Lung (tissue), 12 donors: ENCODE measurements around the gene AQP12A. TPM values are rescaled to one million over a fixed set of nuclear protein-coding genes. Genes with fewer than 3 reads are reported as not detected.

Experiments used
- ATAC-seq: fragments of 200-7000 bp; cut with Tn5 transposase; one replicate; pipeline ENCODE4 v1.9.1; 2020; ENCODE audit warnings: moderate number of reproducible peaks; ENCODE audit not compliant: insufficient read depth, low FRiP score
- DNase-seq, 3 donors: peaks; one replicate each; pipeline ENCODE4 v3.0.0-alpha.2; 2013 to 2017
- H3K27ac ChIP-seq, 2 donors: one replicate each; pipeline ENCODE4 v1.5.1; 2013; ENCODE audit warnings: mild to moderate bottlenecking in 2 of 2, moderate library complexity in 2 of 2, control low read depth in 1 of 2, inconsistent platforms in 1 of 2, low read depth in 1 of 2, low read length in 1 of 2
- H3K27me3 ChIP-seq, 3 donors: one replicate each; pipeline ENCODE4 v1.5.1; 2013; ENCODE audit warnings: low read length in 2 of 3; ENCODE audit not compliant: control insufficient read depth in 3 of 3, insufficient read depth in 3 of 3
- H3K36me3 ChIP-seq, 4 donors: one replicate each; pipeline ENCODE4 v1.5.1; 2013; ENCODE audit warnings: low read length in 4 of 4, mild to moderate bottlenecking in 1 of 4, moderate library complexity in 1 of 4; ENCODE audit not compliant: control insufficient read depth in 4 of 4, insufficient read depth in 4 of 4
- H3K4me1 ChIP-seq, 5 donors: one replicate each; pipeline ENCODE4 v1.5.1; 2013; ENCODE audit warnings: low read length in 5 of 5, mild to moderate bottlenecking in 2 of 5, moderate library complexity in 1 of 5; ENCODE audit not compliant: control insufficient read depth in 5 of 5, insufficient read depth in 5 of 5
- H3K4me3 ChIP-seq: one replicate; pipeline ENCODE4 v1.5.1; 2013; ENCODE audit warnings: mild to moderate bottlenecking, control low read depth, moderate library complexity
- H3K9ac ChIP-seq, 2 donors: one replicate each; pipeline ENCODE4 v1.5.1; 2013; ENCODE audit warnings: low read length in 2 of 2, control low read depth in 1 of 2; ENCODE audit not compliant: insufficient read depth in 1 of 2
- H3K9me3 ChIP-seq, 4 donors: one replicate each; pipeline ENCODE4 v1.5.1; 2013; ENCODE audit warnings: low read length in 3 of 4, mild to moderate bottlenecking in 1 of 4, moderate library complexity in 1 of 4; ENCODE audit not compliant: control insufficient read depth in 4 of 4, insufficient read depth in 3 of 4
- WGBS, 2 donors: extraction: QIAGEN DNeasy Blood & Tissue Kit; methylation state at CpG; one replicate each; pipeline ENCODE4 v1.1.7; 2013; 5-methylcytosine and 5-hydroxymethylcytosine counted together
- polyA plus RNA-seq, 2 donors: library from polyadenylated mRNA; stranded (reverse); fragments of 200-250 nt; gene quantifications; one replicate each; pipeline ENCODE4 v1.2.1, GENCODE V29; 2013
- total RNA-seq, 2 donors: library from RNA; depleted of rRNA in 1 of 2; stranded (reverse); fragments of >200 nt in 1 of 2; gene quantifications; one replicate each; pipeline ENCODE4 v1.2.1, GENCODE V29; 2014 to 2021
- TF ChIP-seq, protein P1 (sequence below): IDR thresholded peaks from 2 replicates; pipeline ENCODE4 v1.5.1; 2012; ENCODE audit warnings: mild to moderate bottlenecking; ENCODE audit errors: control extremely low read depth, extremely low read depth
- donor health status: control.
- donor health status: control.
- donor health status: Bipolar disorder and iron deficiency.
- donor health status: healthy.
- donor health status: DM: yes; HTN: yes; CAD: no.

Gene AQP12A
- total and polyA plus RNA-seq, 4 donors: not detected

DNA sequence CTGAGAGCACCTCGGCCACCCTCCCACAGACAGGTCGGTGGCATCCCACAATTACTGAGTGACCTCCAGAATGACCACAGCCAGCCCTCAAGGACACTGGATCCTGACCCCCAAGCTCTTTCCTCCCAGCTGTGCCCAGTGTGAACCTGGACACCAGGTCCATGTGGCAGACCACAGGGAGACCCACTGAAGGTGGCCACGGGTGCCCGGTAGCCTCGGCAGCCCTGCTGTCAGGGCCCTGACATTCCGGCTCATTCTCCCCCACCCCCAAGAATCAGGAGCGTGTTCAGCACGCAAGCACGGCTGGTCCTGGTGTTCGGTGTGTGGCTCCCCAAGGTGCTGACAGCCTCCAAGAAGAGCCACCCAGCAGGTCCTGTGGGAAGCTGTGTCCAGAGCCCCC lies 32.8 kb downstream of the AQP12A start:
- no peaks in the 10 kb centered on the region for H3K36me3 ChIP-seq
- 88 to 89% methylated on average over 10 of the region's 10 CpGs for WGBS, 2 donors
- DNase-seq (no peak), ATAC-seq (no peak)
- H3K4me3 ChIP-seq: no peak overlapping the region
- H3K9me3 ChIP-seq: no peaks in the 10 kb centered on the region
- H3K27me3 ChIP-seq: no peaks in the 10 kb centered on the region
- TF ChIP-seq, protein P1, sequence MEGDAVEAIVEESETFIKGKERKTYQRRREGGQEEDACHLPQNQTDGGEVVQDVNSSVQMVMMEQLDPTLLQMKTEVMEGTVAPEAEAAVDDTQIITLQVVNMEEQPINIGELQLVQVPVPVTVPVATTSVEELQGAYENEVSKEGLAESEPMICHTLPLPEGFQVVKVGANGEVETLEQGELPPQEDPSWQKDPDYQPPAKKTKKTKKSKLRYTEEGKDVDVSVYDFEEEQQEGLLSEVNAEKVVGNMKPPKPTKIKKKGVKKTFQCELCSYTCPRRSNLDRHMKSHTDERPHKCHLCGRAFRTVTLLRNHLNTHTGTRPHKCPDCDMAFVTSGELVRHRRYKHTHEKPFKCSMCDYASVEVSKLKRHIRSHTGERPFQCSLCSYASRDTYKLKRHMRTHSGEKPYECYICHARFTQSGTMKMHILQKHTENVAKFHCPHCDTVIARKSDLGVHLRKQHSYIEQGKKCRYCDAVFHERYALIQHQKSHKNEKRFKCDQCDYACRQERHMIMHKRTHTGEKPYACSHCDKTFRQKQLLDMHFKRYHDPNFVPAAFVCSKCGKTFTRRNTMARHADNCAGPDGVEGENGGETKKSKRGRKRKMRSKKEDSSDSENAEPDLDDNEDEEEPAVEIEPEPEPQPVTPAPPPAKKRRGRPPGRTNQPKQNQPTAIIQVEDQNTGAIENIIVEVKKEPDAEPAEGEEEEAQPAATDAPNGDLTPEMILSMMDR: no peak
- H3K4me1 ChIP-seq: no peaks in the 10 kb centered on the region
- no peak overlapping the region for H3K9ac ChIP-seq
- H3K27ac ChIP-seq: no peak overlapping the region

DNA sequence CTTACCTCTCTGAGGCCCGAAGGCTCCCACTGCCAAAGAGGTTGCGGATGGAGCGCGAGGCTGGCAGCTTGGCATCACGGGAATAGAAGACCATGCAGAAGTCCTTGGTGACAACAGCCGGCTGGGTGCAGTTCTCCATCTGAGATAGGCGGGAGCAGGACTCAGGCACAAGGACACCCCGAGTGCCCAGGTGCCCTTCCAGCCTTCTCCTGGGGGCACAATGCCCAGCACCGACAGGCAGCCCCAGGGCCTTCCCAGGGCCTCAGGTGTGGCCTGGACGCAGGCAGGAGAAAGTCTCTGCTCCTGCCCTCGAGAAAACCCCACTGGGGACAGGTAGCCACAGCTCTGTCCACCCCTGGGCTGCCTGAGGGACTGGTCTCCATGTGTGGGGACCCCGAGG lies 33.6 kb downstream of the AQP12A start:
- TF ChIP-seq, protein P1: no peak
- DNase-seq: no peak

DNA sequence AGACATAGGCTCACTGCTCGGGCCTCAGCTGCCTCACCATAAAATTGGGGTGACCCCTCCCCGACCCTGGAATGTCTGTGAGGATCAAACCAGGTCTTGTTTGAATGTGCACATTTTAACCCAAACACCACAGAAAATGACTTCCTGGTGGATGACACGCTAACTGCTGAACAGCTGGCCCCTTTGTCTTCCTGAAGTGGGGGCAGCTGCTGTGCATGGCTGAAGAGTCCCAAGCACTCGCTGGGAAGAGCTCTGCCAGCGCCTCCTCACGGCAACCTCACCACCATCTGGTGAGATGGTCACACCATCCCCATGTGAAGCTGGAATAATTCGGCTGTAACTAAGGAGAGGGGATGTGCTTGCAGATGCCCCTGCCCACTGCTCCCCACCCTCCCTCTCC lies 34.0 kb downstream of the AQP12A start:
- 71 to 77% methylated on average over 7 of the region's 7 CpGs for WGBS, 2 donors
- Histone ChIP-seq H3K4me1 (peaks cover 0 to under 1% (median 0%) of the 10 kb centered on the region in 5 donors), H3K9me3 (no peaks in the 10 kb centered on the region), H3K4me3 (no peak overlapping the region), H3K27ac (no peak overlapping the region), H3K9ac (no peak overlapping the region), H3K27me3 (no peaks in the 10 kb centered on the region), H3K36me3 (no peaks in the 10 kb centered on the region)
- ATAC-seq: no peak
- DNase-seq: no peak
- TF ChIP-seq, protein P1: no peak

More for the DNA sequence above, 33.6 kb downstream of the AQP12A start:
- Histone ChIP-seq H3K9ac (no peak overlapping the region), H3K27ac (no peak overlapping the region), H3K4me3 (no peak overlapping the region), H3K27me3 (no peaks in the 10 kb centered on the region), H3K36me3 (no peaks in the 10 kb centered on the region), H3K9me3 (no peaks in the 10 kb centered on the region), H3K4me1 (no peaks in the 10 kb centered on the region)
- ATAC-seq: no peak
- 87 to 96% methylated on average over 12 of the region's 12 CpGs for WGBS, 2 donors

DNA sequence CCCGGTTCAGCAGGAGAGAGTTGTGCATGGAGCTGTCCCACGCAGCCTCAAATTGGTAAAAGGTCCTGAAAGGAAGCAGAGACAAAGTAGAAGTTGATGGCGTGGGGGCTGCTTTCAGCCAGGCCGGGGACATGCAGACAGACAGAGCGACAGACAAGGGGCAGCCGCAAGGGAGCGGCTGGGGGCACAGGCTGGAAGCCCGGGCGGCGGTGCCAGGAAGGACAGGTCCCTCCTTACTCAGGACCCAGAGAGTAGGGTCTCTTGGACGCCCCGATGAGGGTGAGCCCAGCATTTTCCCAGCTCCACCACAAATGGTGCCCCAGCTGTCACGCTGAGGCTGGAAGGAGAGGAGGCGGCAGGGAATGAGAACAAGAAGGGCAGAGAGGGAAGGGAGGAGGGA lies 35.2 kb downstream of the AQP12A start:
- 87 to 89% methylated on average over 14 of the region's 14 CpGs for WGBS, 2 donors

More for the DNA sequence above, 35.2 kb downstream of the AQP12A start:
- Histone ChIP-seq H3K4me1 (peaks cover 0 to 10% (median 0%) of the 10 kb centered on the region in 5 donors), H3K36me3 (no peaks in the 10 kb centered on the region), H3K27me3 (no peaks in the 10 kb centered on the region), H3K9ac (no peak overlapping the region), H3K9me3 (no peaks in the 10 kb centered on the region), H3K4me3 (no peak overlapping the region), H3K27ac (no peak overlapping the region)
- ATAC-seq (no peak), DNase-seq (no peak)
- TF ChIP-seq, protein P1: no peak
